ENCODE data around the gene NEUROG3.

NEUROG3 gene

GRCh38 chr10:69575164-69575722, 2.0 kb upstream of the NEUROG3 start:
- ATAC-seq, result no peak
- no peak for TF ChIP-seq PPARA (CRISPR knock-in tag; IDR thresholded peaks at IDR 0.05; ENCODE audit: borderline replicate concordance)

GRCh38 chr10:69574571-69574978, 1.4 kb upstream of the NEUROG3 start:
- TF ChIP-seq TOX (CRISPR knock-in tag; IDR thresholded peaks at IDR 0.05; ENCODE audit: borderline replicate concordance) (no peak), TSHZ2 (CRISPR knock-in tag; IDR thresholded peaks at IDR 0.05) (no peak), ZFP30 (CRISPR knock-in tag; IDR thresholded peaks at IDR 0.05) (no peak), ZNF70 (CRISPR knock-in tag; IDR thresholded peaks at IDR 0.05) (no peak), CSDC2 (CRISPR knock-in tag; IDR thresholded peaks at IDR 0.05) (no peak), ZFP3 (CRISPR knock-in tag; IDR thresholded peaks at IDR 0.05) (no peak), ARNTL (CRISPR knock-in tag; IDR thresholded peaks at IDR 0.05; ENCODE audit: borderline replicate concordance, low read depth) (no peak), PPARA (CRISPR knock-in tag; IDR thresholded peaks at IDR 0.05; ENCODE audit: borderline replicate concordance) (no peak), ZC3H10 (CRISPR knock-in tag; IDR thresholded peaks at IDR 0.05) (no peak), POU6F1 (CRISPR knock-in tag; IDR thresholded peaks at IDR 0.05; ENCODE audit: borderline replicate concordance, low read depth) (no peak), PATZ1 (CRISPR knock-in tag; IDR thresholded peaks at IDR 0.05; ENCODE audit: borderline replicate concordance) (no peak), BACH2 (CRISPR knock-in tag; IDR thresholded peaks at IDR 0.05; ENCODE audit: borderline replicate concordance) (no peak), RARB (CRISPR knock-in tag; IDR thresholded peaks at IDR 0.05) (no peak), GLIS3 (CRISPR knock-in tag; IDR thresholded peaks at IDR 0.05) (no peak), TCF4 (CRISPR knock-in tag; IDR thresholded peaks at IDR 0.05; ENCODE audit: borderline replicate concordance) (no peak), CREB5 (CRISPR knock-in tag; IDR thresholded peaks at IDR 0.05; ENCODE audit: low read depth) (no peak)
- ATAC-seq, result peak; percentile 26

GRCh38 chr10:69572159-69573055, 815 bp downstream of the NEUROG3 start:
- TF ChIP-seq ZC3H10 (CRISPR knock-in tag; IDR thresholded peaks at IDR 0.05) (no peak), ZFP30 (CRISPR knock-in tag; IDR thresholded peaks at IDR 0.05) (no peak), TOX (CRISPR knock-in tag; IDR thresholded peaks at IDR 0.05; ENCODE audit: borderline replicate concordance) (no peak), RARB (CRISPR knock-in tag; IDR thresholded peaks at IDR 0.05) (no peak), CREB5 (CRISPR knock-in tag; IDR thresholded peaks at IDR 0.05; ENCODE audit: low read depth) (no peak), ZNF70 (CRISPR knock-in tag; IDR thresholded peaks at IDR 0.05) (no peak), ZNF565 (CRISPR knock-in tag; conservative IDR thresholded peaks at IDR 0.05; ENCODE audit: low read depth) (no peak), OSR1 (CRISPR knock-in tag; IDR thresholded peaks at IDR 0.05) (no peak)
- no peak for ATAC-seq

Data from SK-N-SH treated with all-trans-retinoic acid at 6 μM for 48 hours (cell line).